ENCODE measurements around the gene PCP4L1.

- TF ChIP-seq CTCF (IDR thresholded peaks at IDR 0.05) (no peak), EZH2 (IDR thresholded peaks at IDR 0.05; ENCODE audit: borderline replicate concordance, insufficient read depth, low read depth, low read length, poor library complexity, severe bottlenecking) (no peak)
These were observed 27.8 kb upstream of the PCP4L1 start for GRCh38 chr1:161230762-161231161.

Measured in B cell (primary cell).